Stimulated activated CD8-positive, alpha-beta memory T cell treated with anti-CD3 and anti-CD28 coated beads, Interleukin-15, amount 100 ng/mL, for 1 hour (primary cell): ENCODE data around the gene LCOR.
A peak's percentile ranks its signal among the peaks of the same experiment; 100 is the strongest.

Experiments
- DNase-seq: peaks from one replicate; pipeline ENCODE4 v3.0.0-alpha.2; 2020; ENCODE audit warnings: low read depth

LCOR gene

DNA sequence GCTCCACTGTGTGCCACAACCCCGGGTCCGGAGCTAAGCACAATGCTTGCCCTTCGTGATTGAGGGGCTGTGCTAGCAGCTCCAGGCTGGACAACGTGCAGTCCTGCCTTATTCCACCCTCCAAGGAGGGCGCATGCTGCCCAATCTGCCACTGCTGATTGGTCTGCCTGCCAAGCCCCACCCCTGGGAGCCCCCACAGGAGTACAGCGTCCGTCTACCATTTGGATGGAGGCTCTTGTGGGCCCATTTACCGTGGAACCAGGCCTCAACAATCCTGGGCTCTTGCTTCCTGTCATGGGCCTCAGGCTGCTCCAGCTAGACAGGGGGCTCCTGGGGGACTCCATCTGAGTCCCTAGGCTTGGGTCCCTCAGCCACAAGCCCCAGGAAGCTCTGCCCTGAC, 180.4 kb downstream of the LCOR start:
- DNase-seq = no peak

DNA sequence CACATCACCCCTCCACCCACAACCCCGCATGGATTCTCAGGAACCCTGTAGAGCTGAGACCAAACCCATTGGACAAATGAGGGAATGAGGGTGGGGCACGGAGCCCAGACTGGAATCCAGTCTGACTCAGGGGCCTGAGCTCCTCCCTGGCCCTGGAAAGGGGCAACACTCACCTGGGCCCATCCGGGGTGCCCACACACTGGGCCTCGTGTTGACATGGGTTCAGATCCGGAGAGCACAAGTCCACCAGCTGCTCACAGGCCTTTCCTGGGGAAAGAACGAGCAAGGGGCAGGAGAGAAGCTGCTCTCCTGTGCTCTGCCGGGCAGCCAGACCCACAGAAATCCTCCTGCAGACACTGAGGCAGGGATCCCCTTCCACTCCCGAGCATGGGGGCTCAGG, 181.5 kb downstream of the LCOR start:
- no peak for DNase-seq

DNA sequence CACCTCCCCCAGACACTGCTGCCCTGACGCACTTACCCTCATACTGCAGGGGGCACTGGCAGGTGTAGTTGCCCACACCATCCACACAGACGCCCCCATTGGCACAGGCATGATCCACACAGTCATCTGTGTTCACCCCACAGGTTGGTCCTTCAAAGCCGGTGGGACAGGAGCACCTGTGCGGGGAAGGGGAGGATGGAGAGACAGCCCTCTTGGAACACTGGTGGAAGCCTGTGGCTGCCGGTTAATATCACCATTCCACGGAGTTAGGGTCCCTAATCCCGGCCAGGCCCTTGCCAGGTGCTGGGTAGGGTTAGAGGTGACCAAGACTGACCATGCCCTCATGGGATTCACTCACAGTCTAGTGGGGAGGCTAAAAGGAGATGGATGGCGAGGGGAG, 181.9 kb downstream of the LCOR start:
- no peak for DNase-seq

DNA sequence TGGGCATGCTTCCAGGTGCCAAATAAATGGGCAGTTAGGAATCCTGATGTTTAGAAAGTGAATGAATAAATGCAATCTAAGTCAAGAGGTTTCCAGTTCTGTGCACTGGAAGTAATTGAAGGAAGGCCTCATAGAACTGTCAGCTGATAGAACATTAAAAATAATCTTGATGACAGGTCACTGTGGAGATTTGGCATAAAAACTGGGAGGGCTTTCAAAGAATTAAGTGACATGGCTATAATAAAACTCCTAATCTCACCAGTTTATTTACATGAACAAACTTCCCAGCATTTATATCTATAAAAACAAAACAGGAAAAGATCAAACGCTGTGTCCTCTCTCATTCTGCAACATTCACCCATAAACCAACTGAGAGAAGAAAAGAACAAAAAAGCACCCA, 183.1 kb downstream of the LCOR start:
- DNase-seq = no peak

DNA sequence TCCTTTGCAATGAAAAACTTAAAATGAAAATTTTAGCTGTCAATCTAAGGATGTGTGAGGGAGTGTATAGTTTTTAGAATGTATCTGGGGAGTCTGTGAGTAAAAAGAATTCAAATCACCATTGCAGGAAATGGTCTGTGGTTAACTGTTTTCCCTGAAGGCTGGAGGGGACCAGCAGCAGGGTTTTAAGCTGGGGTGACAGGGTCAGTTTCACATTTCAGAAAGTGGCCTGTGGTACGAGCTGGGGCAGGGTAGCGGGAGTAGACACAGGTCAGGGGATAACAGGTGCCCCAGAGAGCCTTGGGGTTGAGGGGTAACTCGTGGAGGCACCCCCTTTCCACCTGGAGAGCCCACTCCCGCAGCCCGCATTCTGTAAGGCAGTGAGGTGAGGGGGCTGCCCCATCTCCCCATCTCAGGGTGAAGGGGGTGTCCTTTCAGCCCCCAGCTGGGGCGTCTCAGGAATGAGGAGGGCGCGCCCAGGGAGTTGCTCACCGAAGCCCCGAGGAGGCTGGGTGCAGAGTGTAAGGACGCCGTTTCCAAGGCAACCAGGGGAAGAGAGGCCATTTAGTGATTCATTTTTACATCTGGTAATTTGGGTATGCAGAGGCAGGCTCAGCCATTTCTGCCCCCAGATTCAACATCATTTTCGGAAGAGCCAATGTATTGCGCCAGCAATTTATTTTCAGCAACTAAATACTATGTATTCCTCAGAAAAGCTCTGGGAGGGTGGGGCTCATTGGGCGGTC, 184.8 kb downstream of the LCOR start:
- DNase-seq = no peak

DNA sequence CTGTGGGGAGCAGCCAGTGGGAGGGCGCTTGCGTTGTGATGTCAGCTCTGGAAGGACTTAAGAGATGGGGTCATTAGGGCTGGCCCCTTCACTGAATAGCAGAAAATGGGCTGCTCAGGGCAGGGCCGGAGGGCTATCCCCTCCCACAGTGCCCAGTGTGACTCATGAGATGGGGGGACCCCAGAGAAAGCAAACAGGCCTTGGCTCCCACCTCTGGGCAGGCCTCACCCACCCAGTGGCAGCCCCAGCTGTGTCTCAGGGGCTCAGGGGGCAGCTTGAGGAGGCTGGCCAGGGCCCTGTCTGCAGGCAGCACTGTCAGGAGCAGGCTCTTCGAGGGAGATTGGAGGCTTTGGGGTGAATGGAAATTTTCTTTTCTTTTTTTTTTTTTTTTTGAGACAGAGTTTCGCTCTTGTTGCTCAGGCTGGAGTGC, 185.4 kb downstream of the LCOR start:
- DNase-seq = no peak

DNA sequence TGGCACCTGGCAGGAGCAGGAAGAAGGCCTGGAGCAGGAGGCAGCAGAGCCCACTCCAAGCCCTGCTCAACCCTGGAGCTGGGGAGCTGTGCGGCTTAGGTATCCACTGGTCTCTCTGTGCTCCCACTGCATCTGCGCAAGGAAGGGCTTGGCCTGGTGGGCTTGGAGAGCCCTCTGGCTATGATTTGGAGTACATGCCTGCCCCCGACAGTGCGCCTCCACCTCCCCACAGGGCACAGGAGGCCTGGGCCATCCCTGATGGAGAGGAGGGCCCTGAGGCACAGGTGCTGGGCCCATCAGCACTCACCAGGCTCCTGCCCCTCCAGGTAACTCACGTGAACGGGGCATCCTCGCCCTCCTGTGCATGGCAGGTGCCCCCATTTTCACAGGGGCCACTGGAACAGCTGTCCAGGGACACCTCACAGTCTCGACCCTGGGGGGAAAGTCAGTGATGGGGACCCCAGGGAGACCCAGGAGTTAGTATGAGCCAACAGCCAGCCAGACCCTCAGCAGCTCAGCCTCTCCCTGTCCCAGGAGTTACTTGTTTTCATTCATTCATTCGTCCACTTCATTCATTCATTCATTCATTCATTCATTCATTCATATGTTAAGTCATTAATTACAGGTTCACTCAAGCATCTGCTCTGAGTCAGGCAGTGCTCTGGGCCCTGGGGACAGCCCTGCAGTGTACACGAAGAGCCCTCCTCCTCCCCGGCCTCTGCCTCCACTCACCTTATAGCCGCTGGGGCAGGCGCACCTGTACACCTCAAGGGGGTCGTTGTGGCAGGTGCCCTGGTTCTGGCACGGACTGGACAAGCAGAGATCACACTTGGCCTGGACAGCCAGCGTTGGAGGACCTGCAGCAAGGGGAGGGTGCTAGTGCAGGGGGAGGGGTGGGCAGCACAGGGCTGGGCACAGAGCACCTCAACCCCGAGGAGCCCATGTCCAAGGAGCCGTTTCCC, 186.4 kb downstream of the LCOR start:
- DNase-seq = no peak

DNA sequence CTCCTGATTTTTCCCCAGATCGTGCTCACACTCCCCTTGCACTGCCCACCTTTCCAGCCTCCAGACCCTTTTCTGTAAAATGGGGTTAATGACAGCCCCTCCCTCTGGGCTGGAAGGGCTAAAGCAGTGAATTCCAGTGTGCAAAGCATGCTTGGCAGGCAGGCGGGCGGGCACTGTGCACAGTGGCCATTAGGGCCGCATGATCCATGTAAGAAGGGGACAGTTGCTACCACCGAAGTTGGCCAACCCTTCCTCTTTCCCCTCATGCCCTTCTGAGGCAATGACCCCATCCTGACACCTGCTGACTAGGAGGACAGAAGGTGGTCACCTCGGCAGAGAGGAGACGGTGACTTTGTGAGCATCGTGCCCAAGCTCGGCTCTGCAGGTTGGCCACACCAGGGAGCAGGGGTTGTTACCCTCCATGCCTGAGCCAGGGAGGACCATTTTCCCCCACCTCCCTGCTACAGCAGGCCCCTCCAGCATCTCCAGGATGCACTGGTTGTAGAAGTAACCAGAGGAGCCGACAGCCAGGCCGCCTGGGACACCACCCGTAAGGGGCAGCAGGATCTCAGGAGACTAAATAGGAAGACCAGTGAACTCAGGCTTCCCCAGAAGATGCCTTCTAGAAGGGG, 187.2 kb downstream of the LCOR start:
- no peak for DNase-seq

DNA sequence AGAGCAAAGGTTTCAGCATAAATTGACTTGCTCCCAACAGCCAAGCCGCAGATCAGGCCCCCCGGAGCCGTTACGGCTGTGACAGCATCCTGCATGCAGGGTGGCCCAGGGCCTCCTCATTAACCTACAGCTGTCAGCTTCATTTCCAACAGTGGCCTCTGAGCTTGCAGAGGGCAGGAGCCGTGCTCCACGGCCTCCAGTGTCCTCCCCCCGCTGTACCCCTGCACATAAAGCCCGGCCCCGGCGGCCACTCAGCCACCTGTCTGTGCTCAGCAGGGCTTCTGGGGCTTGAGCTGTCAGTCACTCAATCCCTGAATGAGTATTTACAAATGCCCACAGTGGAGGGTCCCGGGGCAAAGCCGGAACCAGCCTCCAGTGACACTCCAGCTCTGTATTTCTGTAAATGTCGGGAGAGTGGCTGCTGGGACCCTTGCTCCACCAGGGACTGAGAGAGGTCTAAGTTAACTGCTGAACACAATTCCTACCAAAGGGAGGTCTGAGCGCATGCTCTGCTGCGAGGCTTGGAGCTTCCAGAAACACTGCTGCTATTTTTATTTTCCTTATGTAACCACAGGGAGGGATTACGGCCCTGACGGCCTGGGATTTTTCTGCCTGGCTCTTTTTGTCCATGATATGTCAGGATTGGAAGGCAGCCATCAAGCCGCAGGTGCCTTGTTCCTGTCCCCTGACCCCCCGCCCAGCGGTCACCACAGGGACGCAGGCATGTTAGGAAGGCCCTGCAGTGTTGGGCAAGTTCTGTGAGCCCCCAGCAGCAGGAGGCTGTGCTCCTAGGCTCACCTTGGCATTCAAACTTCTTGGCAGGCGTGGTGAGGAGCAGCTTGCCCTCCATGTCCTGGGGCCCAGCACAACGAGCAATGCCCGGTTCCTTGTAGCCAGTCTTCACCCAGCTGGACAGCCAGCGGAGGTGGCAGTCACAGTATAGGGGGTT, 188.6 kb downstream of the LCOR start:
- DNase-seq = no peak

DNA sequence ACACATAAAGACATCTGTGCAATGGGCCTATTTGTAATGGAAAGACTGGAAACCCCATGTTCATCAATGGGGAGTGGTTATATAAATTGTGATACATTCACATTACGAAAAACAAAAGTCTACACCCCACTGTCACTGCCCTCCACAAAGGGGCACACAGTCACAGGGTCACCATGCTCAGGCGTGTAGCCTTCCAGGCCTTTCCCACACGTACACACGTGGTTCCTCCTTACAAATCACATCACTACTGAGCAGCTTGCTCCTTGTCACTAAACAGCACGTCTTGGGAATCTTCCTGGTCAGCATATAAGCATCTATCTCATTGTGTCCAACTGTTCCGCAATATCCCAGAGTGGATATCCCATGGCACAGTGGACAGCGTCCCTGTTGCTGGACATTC, 190.5 kb downstream of the LCOR start:
- no peak for DNase-seq

DNA sequence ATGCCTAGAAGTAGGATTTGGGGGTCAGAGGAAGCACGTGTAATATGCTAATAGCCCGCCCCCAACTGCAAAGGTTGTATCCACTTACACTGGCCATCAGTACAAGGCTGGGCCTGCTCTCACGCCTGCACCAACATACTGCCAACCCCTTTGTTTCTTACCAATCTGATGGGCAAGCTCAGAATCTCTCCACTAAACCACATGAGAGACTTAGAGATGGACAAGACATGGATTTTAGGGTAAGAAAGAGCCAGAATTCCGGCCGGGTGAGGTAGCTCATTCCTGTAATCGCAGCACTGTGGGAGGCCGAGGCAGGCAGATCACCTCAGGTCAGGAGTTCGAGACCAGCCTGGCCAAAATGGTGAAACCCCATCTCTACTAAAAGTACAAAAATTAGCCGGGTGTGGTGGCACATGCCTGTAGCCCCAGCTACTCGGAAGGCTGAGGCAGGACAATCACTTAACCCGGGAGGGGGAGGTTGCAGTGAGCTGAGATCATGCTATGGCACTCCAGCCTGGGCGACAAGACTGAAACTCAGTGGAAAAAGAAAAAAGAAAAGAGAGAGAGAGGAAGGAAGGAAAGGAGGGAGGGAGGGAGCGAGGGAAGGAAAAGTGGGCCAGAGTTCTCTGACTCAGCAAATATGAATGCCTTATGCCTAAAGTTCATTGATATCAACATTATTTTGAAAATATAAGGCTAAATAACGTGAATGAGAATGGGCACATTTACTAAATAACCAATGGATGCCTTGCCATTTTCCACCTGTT, 191.5 kb downstream of the LCOR start:
- DNase-seq = no peak

DNA sequence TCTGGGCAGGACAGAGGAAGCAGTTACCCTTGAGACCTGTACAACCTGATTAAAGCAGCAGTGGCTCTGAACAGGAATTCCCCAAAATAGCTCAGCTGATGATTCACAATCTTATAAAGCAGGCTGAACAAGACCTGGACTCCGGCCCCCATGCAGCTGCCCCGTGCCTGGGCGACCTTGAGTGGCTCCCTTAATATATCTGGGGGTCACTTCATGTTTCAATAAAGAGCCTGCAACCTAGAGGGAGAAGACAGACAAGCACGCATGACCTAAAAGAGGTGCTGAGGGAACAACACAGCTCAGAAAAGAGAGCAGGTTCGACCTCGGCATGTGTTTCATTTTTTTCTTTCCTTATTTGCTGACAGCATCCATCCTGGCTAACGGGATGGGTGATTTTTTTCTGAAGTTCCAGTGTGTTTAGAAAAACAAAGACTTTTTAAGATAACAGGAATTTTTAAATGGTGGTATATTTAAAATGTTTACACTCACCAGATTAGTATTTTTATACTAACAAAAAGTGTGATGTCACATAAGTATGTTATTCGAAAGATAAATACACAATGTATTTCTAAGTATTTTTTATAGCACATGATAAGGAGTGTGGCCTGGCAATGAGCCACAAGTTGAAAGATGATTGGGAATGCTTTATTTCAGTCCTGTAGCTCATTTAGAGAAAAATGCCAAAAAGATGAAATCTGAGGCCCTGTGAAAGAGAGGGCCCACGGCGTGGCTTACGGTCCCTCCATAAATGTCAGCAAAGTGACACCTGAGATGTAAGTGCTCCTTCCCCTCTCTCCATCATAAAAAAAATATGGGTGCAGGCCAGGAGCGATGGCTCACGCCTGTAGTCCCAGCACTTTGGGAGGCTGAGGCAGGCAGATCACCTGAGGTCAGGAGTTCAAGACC, 192.3 kb downstream of the LCOR start:
- DNase-seq = no peak

DNA sequence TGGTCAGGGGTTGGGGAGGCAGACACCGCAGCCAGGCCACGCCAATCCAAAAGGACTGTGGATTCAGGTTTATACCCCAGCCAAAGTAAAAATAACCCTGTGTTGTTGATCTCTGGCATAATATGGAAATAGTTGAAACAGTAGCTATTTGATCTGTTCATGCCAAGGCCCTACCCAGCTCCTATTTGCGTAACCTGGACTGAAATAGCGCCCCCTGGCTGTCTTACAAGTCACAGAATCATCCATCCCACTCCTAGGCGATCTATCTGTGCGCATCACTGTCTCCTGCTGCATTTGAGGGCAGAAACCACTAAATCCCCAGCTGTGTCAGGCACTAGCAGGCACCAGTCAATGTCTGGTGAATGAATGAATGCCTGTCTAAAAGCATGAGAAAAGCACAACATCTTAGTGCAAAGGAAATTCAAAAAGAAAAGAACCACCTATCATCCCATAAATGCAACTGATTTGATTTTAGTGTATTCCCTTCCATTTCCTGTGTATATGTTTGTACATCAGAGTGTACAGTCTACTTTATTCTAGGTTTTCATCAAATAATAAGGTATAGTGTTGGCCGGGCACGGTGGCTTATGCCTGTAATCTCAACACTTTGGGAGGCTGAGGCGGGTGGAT, 193.6 kb downstream of the LCOR start:
- DNase-seq = peak; percentile 14

DNA sequence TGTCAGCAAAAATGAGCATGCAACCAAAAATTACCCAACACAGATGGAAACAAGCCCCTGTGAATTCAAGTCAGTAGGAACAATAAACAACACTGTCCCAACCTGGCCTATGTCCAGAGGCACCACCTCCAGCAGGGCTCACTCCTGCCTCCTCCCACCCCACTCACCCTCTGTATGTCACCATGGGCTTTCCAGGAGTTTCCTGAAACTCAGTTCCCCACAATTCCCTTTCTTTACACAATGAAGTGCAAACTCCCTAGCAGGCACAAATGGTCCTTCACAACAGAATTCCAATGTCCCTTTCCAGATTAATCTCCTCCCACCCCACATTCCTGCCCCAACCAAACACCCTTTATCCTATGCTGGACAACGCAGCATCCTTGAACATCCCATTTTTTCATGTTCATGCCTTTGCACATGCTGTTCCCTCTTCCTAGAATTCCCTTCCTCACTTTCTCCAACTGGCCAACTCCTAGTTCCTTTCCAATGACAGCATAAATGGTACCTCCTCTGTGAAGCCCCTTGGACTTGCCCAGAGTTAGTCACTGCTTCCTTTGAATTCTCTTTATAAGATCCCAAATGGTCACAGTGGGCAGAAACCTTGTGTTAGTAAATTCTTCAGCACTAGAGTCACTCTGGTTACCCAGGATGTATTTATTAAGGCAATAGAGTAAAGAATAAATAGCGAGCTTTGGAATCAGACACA, 196.2 kb downstream of the LCOR start:
- no peak for DNase-seq

DNA sequence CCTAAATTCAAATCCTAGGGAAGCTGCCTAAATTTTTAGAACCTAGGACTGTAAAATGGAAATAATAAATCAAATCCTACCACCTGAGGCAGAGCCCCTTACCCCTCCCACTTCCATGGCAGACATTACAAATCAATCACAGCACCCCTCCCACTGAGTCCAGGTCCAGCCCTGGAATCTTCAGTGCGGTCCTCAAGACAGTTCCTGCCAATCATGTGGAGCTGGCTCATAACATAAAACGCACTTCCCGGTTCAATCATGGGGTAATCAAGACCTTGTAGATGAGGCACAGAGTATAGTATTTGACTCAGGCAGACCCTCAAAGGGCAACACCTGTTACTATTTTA, 196.7 kb downstream of the LCOR start:
- no peak for DNase-seq

DNA sequence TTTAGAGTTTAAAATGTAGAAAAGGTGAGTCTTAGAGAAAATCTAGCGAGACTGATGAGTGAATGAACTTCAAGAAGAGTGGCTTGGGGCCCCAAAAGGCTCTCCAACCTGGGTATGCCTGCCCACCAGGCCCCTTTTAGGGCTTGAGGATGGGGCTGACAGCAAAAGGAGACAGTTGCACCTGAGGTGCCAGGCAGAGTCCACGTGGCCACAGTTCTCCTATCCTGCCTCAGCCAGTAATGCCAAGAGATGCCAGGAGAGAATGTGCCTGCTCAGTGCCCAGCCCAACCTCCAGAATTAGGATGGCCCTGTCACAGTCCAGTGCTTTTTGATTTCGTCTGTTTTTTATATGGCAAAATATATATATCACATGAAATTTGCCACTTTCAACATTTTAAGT, 197.2 kb downstream of the LCOR start:
- DNase-seq = no peak

DNA sequence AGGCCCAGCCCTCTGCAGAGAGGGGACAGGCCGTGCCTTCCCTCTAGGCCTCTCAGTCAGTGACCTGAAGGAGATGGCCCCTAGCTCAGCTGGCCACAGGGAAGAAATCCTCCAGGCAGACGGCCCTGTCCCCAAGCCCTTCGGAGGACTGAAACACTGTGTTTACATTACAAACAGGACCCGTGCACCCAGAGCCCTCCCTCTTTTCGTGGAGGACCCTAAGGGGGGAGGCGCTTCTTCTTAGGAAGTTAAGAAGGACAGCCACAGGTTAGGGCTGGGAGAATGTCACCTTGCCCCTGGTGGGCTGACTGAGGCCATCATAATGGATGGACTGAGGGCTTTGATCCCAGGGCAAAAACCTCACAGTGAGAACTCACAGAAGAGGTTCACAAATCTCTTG, 198.8 kb downstream of the LCOR start:
- DNase-seq = no peak

DNA sequence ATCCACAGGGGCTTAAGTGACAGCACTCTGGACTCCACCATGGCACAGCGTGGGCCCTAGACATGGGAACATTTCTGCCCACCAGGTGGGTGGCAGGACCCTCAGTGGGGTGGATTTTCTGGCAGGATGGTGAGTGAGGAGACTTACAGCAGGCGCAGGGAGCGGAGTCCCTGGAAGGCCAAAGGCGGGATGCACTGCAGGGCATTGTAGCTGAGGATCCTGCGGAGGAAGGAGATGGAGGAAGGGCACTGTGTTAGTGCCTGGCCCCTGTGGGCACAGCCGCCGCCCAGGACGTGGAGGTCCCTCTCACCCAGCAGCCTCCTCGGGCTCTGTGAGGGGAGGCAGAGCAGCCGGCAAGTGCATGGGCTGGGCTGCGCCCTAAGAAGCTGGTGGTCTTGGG, 199.4 kb downstream of the LCOR start:
- no peak for DNase-seq

DNA sequence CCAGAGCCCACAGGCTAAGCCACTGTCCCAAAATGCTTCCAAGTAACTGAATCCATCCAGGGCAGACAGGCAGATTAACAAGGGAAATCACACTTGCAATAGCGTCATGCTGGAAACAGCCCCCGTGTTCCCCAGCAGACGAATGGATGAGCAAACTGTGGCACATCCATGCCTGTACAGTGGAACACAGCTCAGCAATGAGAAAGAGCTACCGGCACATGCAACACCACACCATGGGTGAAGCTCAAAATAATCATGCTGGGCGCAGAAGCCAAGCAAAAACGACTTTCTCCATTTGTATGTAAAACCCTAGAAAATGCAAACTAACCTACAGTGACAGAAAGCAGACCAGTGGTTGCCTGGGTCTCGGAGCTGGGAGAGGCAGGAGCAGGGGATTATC, 200.5 kb downstream of the LCOR start:
- no peak for DNase-seq
